GM21423 (cell line): Measurements from ENCODE around the gene HPS3.
A peak's percentile ranks its signal among the peaks of the same experiment; 100 is the strongest.

ENCODE experiments used
- ATAC-seq: cut with Tn5 transposase; IDR thresholded peaks from one replicate; pipeline ENCODE4 v1.9.1; 2021; ENCODE audit warnings: mild to moderate bottlenecking, moderate library complexity; ENCODE audit not compliant: unreplicated experiment

The HPS3 gene

DNA sequence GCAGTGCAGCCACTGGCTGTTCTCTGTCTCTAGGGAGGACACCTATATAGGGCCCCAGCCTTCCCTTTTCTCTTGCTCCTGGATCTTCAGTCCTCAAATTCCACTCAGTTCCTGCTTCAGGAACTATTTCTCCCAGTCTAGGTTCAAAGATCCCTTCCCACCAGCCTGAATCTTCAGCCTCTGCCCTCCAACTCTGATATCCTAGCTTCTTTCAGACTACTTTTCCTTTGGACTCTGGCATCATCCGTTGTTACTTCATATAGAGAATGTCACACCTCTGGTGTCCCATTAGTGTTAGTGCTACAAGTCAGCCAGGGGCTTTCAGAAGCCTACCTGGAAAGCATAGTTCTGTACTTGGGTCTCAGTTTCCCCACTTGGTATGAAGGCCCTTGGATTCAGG lies 10.0 kb upstream of the HPS3 start:
- no peak for ATAC-seq

DNA sequence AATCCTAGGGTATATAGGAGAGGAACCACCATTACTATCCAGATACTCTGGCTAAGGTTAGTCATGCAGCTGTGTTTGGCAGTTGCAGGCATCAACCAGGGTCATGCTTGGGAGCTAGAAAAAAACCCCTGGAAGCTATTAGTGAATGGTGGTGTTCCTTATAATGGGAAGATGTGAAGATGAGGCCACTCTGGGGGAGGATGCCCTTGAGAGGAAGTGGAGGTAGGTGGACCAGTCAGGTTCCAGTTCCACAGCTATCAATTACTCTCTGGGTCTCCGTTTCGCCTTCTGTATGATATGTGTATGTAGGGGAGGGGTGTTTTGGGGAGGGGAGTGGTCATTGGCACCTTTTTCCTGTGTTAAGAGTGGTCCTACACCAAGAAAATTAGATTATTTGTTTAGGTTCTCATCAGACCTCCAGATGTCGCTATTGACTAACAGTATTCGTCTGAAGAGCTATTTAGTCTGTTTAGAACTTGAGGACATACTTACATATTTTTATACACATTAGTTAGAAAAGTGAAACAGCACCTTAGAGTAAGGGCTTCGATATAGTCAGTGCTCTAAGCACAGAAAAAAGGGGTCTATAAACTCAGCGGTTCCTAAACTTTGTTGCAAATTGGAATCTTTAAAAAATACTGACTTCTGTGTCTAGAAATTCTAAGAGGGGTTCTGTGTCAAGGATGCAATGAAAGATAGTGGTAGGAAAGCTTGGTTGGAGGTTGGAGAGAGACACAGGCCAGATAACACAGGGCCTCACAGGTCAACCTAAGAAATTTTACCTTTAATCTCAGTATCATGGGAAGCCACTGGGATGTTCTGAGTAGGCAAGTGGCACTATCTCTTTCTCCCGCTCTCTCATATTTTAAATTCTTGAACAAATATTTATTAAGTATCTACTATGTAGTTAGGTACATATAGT lies 9.1 kb upstream of the HPS3 start:
- peak; percentile 63 for ATAC-seq

DNA sequence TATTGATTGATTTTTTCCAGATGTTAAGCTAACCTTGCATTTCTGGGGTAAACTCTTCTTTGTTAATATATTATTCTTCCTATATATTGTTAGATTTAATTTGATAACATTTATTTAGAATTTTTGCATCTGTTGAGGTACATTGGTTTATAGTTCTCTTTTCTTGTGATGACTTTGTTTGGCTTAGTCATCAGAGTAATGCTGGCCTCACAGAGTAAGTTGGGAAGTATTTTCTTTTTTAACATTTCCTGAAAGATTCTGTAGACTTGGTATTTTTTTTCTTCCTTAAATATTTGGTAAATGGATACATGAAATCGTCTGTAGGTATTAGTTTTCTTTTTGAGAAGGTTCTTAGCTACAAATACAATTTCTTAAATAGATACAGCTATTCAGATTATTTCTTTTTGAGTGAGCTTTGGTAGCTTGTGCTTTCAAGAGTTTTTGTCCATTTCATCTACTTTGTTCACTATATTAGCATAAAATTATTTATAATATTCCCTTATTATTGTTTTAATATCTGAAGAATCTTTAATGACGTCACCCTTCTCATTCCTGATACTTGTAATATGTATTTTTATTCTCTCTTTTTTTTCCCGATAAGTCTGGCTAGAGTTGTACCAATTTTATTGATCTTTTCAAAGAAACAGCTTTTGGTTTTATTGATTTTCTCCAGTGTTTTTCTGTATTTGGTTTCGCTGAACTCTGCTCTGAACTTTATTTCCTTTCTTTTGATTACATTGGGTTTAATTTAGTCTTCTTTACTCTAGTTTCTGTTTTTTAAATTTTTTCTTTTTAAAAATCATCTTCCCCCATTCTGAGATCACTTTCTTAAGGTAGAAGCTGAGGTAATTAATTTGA lies 6.5 kb upstream of the HPS3 start:
- ATAC-seq = no peak

DNA sequence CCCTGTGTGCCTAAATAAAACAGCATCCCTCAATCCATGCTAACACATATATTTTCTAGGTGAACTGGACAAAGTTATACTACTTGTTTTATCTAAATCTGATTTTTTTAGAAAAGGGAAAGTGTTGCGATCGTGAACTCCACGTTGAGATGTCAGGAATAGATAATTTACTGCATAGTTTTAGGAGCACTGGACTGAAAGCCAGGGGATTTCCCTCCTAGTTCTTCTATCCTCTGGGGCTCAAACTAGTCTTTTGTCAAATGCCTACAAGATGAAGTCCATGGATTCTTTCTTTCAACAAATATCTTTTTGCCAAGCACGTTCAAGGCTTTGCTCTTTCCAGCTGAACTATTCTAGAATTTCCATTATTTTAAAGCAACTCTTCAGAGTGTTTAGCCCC lies 617 bp upstream of the HPS3 start:
- ATAC-seq = no peak

DNA sequence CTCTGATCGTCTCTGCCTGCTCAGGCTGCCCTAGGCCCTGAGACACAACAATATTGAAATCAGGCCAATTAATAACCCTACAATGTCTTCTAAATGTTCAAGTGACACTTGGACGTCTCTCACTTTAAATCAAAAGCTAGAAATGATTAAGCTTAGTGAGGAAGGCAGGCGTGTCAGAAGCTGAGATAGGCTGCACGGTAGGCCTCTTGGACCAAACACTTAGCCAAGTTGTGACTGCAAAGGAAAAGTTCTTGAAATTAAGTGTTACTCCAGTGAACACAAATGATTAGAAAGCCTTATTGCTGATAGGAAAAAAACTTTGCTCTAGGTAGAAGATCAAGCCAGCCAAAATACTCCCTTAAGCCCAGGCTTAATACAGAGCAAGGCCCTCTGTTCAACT lies 2.2 kb downstream of the HPS3 start:
- no peak for ATAC-seq

DNA sequence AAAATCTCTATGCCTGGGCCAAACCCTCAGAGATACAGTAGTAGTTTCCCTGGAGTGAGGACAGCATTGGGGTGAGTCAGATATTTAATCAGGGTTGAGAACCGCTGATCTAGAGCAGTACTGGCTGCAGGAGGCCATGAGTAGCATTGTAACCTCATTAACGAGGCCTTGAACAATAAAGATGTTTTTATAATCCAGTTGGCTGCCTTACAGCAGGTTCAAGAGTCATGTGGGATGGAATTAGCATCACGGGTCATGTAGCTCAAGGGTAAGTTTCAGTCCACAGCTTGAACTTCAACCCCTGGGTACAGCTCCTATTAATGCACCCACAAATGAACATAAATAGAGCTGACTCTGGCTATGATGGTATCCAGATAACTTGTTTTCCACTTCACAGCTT lies 5.1 kb downstream of the HPS3 start:
- ATAC-seq = no peak

DNA sequence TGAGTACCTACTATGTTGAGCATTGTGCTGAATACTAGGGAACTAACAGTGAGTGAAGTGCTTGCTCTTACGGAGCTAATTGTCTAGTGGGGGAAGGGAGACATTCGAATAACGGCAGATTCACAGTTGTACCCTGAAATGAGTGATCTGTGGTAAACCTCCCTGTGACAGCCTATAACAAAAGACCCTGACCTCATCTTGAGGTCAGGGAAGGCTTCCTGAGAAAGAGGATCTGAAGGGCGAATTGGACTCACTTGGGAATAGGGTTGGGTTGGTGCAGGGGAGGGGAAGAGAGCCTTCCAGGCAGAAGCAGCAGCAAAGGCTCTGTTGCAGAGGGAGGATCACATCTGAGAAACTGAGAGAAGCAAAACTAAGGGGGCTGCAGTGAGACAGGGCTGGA lies 13.2 kb downstream of the HPS3 start:
- no peak for ATAC-seq

DNA sequence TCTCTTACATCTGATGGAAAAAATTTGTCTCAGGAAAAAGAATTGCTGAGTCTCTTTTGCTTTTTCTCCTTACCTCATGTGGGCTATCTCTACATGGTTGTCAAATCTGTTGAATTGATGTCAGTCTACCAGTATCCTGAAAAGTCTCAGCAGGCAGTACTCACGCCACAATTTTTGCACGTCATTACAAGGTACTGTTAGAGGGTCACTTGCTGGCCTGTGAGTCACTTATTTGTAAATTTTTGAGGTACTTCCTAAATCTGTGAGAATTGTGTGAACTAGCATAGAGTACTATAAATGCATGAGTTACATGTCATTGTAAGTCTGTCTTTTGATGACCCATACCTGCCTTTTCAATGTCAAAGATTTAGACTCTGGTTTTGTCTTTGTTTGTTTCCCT lies 15.9 kb downstream of the HPS3 start:
- no peak for ATAC-seq

DNA sequence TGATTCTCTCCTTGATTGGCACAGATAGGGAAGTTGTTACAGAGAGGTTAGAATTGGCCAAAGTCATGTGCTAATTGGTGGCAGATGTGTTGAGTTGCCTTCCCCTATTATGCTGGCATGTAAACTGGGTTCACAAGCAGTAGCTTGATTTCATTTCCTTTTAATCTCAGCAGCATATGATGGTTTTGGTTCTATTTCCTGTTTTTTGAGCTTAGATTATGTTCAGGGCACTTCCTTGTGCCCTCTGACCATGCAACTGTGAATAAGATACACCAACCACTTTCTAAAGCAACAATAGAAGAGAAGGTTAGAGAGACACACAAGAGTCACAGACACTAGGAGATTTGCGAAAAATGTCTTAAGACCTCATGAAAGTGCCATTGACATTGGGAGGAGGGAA lies 16.5 kb downstream of the HPS3 start:
- peak; percentile 80 for ATAC-seq

DNA sequence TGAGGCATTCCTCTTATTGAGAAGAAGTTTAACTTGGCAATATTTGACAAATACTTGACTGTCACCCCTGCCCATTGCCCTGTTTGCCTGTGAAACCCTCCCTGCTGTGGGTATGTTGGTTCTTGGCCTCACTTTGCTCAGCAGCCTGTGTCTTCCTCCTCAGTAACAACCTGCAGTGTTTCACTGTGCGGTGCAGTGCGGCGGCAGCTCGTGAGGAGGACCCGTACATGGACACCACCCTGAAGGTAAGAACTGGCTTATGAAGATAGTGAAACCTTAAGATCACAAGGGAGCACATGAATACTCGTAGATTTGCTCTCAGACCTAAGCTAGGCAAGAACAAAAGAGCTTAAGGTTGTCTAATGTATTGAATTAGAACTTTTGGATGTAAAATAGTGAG lies 21.0 kb downstream of the HPS3 start:
- no peak for ATAC-seq

DNA sequence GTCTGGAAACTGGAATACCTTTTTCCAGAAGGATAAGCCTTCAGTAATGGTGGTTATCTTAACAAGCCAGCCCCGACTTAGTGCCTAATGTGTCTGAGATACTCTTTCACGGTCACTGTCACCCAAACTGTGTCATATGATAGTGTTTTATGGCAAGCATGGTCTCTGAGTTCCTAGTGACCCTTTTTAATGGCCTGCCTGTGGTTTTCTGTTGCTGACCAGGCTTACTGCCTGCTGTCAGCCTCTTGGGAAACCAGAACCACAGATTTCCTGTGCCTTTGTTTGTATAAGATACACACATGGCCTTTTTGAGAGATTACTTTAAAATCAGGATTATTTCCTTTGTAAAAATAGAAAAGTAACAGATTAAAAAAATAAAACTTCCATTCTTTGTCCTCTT lies 22.4 kb downstream of the HPS3 start:
- no peak for ATAC-seq

DNA sequence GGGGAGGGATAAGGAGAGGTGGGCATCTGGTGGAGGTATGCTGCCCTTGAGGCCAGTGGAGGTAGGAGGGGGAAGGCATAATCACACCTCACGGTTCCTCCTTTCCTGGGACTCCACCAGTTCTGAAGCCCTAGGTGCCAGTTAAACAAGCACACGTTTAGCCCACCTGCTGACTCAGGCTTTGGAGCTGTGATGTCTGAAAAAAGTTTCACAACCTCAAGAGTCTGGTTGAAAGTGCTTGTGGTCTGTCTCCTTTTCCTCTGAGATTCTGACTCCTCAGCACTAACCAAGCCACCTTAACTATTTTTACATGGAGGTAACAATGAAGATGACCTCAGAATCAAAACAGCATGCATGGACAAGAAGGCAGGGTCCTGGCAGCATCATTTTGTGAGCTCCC lies 23.0 kb downstream of the HPS3 start:
- ATAC-seq = peak; percentile 95

DNA sequence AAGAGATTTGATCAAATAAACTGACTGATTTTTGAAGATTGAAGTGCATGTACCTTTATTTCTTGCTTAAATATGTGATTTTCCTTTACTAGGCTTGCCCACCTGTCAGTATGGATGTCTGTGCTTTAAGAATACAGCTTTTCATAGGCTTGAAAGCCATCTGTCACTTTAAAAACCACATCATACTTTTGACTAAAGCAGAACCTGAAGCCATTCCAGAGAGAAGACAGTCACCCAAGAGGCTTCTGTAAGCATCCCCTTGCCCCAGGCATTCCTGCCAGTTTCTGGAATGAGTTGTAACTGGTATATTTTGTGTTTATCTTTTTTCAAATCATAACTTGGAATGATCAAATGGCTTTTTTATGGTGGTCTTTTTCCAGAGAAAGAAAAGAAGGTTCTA lies 24.0 kb downstream of the HPS3 start:
- ATAC-seq = no peak

DNA sequence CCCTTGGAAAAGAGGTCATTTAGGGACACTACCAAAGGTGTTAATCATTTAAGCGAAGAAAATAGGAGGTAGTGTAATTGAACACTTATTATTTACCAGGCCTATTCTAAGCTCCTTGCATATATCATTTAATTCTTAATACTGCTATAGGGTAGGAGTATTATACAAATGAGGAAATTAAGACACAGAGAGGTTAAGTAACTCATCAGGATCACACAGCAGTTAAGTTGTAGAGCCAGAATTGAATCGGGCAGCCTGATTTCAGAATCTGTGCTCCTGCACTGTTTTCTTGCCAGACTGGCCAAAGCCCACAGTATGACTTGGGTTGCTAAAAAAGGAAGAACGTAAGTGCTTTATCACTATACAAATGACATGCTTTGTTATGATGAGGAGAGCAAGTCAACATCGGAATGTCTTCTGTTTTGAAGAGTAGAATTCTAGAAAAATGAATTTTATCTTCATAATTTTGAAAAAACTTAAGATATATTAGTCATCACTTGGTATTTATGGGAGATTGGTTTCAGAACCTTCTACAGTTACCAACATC lies 31.4 kb downstream of the HPS3 start:
- no peak for ATAC-seq

DNA sequence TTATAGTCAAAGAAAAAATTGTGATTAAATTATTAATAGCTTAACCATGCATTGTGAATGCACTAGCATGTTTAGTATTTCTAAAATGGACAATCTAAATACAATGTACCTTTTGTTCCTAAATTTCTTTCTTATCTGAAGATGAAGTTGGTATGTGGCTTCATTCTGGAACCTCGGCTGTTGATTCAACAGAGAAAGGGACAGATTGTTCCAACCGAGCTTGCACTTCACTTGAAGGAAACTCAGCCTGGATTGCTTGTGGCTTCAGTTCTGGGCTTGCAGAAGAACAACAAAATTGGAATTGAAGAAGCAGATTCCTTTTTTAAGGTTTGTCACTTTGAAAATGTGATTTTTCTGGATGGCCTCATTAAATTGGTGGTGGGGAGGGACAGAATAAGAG lies 32.6 kb downstream of the HPS3 start:
- no peak for ATAC-seq

DNA sequence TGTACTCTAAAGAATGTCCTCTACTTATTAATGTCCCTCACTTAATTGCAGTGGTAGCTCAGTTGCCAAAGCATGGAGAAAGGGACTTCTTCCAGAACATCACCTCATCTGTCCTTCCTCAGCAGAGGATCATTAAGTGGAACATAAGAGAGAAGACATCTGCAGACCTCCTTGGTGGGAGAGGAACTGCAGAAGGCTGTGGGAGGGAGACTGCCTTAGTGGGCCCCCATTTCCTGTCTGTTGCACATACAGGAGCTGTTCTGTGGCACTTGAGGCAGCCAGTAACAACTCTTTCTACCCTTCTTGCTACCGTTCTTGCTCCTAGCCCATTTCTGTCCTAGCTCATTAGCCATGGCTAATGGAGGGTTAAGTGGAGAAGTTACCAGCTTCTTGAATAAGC lies 33.6 kb downstream of the HPS3 start:
- ATAC-seq = no peak

DNA sequence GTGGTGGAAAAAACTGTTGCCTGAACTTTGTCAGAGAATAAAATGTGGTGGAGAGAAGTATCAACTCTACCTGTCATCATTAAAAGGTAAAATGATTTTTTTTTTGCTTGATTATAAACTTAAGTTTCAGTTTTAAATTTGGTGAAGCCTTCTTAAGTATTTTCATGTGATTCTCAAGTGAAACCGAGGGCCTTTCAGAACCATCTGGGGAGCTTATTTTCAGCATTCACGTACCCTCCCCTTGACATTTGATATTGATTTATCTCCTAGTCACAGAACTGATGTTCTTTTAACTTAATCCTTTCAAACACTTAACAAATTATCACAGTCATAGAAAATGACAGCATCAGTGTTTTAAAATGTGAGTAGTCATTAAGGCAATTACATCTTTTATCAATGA lies 38.5 kb downstream of the HPS3 start:
- ATAC-seq = no peak

DNA sequence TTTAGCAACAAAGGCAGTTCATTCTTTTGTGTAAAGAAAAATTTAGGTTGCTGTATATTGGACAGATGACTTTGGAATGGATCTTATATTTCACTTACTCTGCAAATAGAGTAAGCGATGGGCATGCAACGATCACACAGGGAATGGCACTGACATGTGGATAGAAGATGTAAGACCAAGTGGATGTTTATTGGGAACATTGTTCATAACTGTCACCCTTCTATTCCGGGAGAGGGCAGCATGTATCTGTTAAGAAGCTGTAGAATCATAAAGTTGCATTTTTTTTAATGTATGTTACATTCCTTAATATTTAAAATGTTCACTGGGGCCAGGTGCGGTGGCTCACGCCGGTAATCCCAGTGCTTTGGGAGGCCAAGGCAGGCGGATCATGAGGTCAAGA lies 41.2 kb downstream of the HPS3 start:
- ATAC-seq = no peak

DNA sequence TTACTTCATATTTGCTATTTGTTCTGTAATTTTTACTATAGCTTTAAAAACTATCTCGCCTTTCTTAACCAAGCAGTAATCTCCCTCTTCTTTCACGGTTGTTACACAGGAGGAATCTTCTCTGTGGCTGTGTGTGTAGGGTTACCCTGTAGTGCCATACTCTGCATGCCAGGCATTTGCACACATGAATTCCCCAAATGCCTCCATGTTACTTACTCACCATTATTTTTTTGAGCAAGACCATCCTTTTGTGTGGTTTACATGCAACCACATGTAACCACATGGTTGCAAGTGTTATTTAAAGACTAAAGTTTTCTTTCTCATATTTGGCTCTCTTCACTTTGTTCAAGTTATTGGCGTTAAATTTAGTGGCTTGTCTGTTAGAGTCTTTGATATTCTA lies 45.5 kb downstream of the HPS3 start:
- peak; percentile 98 for ATAC-seq

DNA sequence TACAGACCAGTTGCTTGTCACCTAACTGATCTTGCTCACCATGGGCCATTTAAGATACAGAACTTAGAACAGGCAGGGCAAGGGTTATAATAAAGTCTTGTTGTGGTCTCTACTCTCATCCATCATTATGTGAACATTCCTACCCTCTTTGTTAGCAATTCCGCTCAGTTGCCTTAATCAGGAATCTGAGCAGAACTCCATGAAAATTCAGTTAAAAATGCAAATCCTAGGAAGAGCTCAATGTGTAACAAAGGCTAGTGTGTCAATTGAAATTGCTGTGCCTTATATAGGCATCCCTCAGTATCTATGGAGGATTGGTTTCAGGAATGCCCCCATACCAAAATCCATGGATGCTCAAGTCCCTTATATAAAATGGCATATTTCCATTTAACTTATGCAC lies 47.7 kb downstream of the HPS3 start:
- no peak for ATAC-seq

DNA sequence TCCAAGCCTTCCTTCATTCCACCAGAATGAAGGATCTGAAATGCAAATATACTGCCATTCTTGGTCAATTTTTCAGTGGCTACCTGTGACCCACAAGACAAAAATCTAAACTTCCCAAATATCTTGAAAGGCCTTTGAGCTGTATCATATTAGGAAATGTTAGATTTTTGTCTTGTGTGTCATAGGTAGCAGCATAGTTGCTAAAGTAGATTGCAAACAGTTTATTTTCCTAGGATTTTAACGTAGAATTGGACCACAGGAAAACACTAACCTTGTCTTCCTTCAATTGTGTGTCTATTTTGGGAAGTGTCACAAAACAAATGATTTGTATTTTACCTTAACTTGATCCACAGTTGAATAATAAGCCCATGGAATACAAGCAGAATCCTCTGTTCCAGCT lies 49.8 kb downstream of the HPS3 start:
- no peak for ATAC-seq

DNA sequence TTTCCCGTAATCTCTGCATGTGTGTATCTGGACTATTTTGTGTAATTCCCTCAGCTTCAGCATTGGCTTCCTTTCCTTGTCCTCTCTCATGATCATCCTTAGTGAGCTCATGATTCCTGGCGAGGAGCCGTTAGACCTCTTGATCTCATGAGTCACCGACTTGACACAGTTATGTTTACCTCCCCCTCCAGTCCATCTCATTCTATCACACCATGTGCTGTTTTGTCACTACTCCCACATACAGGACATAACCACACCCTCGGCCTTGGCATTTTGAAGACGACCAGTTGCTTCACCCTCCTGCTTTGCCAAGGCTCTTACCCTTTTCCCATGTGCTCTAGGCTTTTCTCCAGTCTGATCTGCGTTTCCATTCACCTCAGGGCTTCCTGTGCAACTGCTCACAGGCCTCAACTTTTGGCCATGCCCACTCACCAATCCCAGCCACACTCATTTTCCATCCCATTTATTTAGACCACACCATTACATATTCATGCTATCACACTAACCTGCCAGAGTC lies 50.7 kb downstream of the HPS3 start:
- ATAC-seq = no peak
